OCI-LY7 (cell line): Measurements from ENCODE around the gene ZNF775. TPM values are rescaled to one million over a fixed set of nuclear protein-coding genes. Genes with fewer than 3 reads are reported as not detected.

Experiments used
- BruUV-seq: library from RNA; stranded (reverse); fragments of 400-500 nt; replicated peaks from 2 replicates; lab custom pipeline; 2021; lab: Mats Ljungman, UMichigan
- CTCF ChIA-PET: fragments of 300-600 bp; sonication (Branson Sonifier 250); formaldehyde crosslinking; loops from one replicate; lab custom pipeline; 2022; ENCODE audit warnings: antibody characterized with exemption; ENCODE audit not compliant: unreplicated experiment; lab: Charles Lee
- POLR2A ChIA-PET: fragments of 300-600 bp; sonication (Branson Sonifier 250); formaldehyde crosslinking; loops from one replicate; lab custom pipeline; 2022; ENCODE audit warnings: antibody characterized with exemption; lab: Charles Lee
- DNase-seq: peaks from one replicate; pipeline ENCODE4 v3.0.0-alpha.2; 2015; ENCODE audit warnings: low spot score
- H2AFZ ChIP-seq: fragments of 200-600 bp; sonication (generic), shearing (Covaris generic); 2 replicates; pipeline ENCODE4 v1.6.1; 2014; ENCODE audit warnings: mild to moderate bottlenecking, antibody characterized with exemption, low read length, moderate library complexity
- H3K27ac ChIP-seq: fragments of 200-600 bp; sonication (generic); 2 replicates; pipeline ENCODE4 v1.5.1; 2014; ENCODE audit warnings: mixed run types, low read depth, mild to moderate bottlenecking, moderate library complexity, low read length, inconsistent platforms; ENCODE audit not compliant: poor library complexity, severe bottlenecking
- H3K36me3 ChIP-seq: fragments of 200-600 bp; sonication (generic); 2 replicates; pipeline ENCODE4 v1.6.1; 2014; ENCODE audit warnings: mild to moderate bottlenecking, antibody characterized with exemption, low read length, moderate library complexity, mixed read lengths; ENCODE audit not compliant: insufficient read depth
- H3K4me1 ChIP-seq: fragments of 200-600 bp; sonication (generic); 2 replicates; pipeline ENCODE4 v1.5.1; 2014; ENCODE audit warnings: mild to moderate bottlenecking, low read length; ENCODE audit not compliant: insufficient read depth, poor library complexity, severe bottlenecking
- H3K4me2 ChIP-seq: fragments of 200-600 bp; sonication (generic); 2 replicates; pipeline ENCODE4 v1.6.1; 2014; ENCODE audit warnings: mild to moderate bottlenecking, low read length
- H3K4me3 ChIP-seq: fragments of 200-600 bp; sonication (generic); 2 replicates; pipeline ENCODE4 v1.5.1; 2014; ENCODE audit warnings: mild to moderate bottlenecking, low read depth, low read length; ENCODE audit not compliant: poor library complexity, severe bottlenecking
- H3K79me2 ChIP-seq: fragments of 200-600 bp; sonication (generic); 2 replicates; pipeline ENCODE4 v1.6.1; 2016; ENCODE audit warnings: low read depth, mild to moderate bottlenecking, low read length, moderate library complexity, mixed read lengths; ENCODE audit not compliant: insufficient read depth
- H3K9me2 ChIP-seq: fragments of 200-600 bp; sonication (generic); 2 replicates; pipeline ENCODE4 v1.6.1; 2016; ENCODE audit warnings: mild to moderate bottlenecking, low read length, mixed read lengths; ENCODE audit not compliant: insufficient read depth
- H3K9me3 ChIP-seq: fragments of 200-600 bp; sonication (generic); 2 replicates; pipeline ENCODE4 v1.6.1; 2014; ENCODE audit warnings: mild to moderate bottlenecking, mixed run types, low read length, mixed read lengths
- H4K20me1 ChIP-seq: fragments of 200-600 bp; sonication (generic); 2 replicates; pipeline ENCODE4 v1.6.1; 2014; ENCODE audit warnings: mild to moderate bottlenecking, antibody characterized with exemption, low read length, moderate library complexity, mixed read lengths; ENCODE audit not compliant: insufficient read depth
- CTCF ChIP-seq: fragments of 200-600 bp; sonication (generic); conservative IDR thresholded peaks from 2 replicates; pipeline ENCODE4 v1.5.1; 2014; ENCODE audit warnings: mild to moderate bottlenecking, antibody characterized with exemption, low read length, moderate library complexity, mixed read lengths
- EZH2phosphoT487 ChIP-seq: fragments of 200-600 bp; sonication (generic); IDR thresholded peaks from 2 replicates; pipeline ENCODE4 v1.6.1; 2018; ENCODE audit warnings: low read depth, borderline replicate concordance, mild to moderate bottlenecking, mixed run types, antibody characterized with exemption, low read length, moderate library complexity, mixed read lengths
- intact Hi-C: fragments of 100-400 bp; cut with micrococcal nuclease; formaldehyde crosslinking; loops from one replicate; pipeline ENCODE4 v1.10.0; 2022; ENCODE audit not compliant: unreplicated experiment
- total RNA-seq, 2 experiments: library from RNA; depleted of rRNA in 1 of 2; stranded (reverse); fragments of >200 nt in 1 of 2; shearing (Covaris generic) in 1 of 2; gene quantifications; 2 replicates each; pipeline ENCODE4 v1.2.3, GENCODE V29; 2014 to 2022

Gene ZNF775
- total RNA-seq, 2 experiments from 2014 or later: 4.7 to 6.5 TPM

GRCh38 chr7:150388709-150389531 is 9.8 kb downstream of the ZNF775 start:
- POLR2A ChIA-PET: interaction anchor here (0.6 kb wide), 1 partner anchor 38 kb away, joined by 4 read pairs; no protein-coding TSS in a partner anchor
- Histone ChIP-seq H3K4me2 (no peak overlapping the region), H2AFZ (no peak overlapping the region), H3K36me3 (no peaks in the 10 kb centered on the region), H4K20me1 (no peaks in the 10 kb centered on the region), H3K79me2 (no peaks in the 10 kb centered on the region), H3K27ac (no peak overlapping the region), H3K4me1 (no peaks in the 10 kb centered on the region), H3K4me3 (no peak overlapping the region), H3K9me3 (no peaks in the 10 kb centered on the region), H3K9me2 (no peaks in the 10 kb centered on the region)
- CTCF ChIA-PET: no interaction called here
- TF ChIP-seq EZH2phosphoT487: no peak
- 0 out of 2 replicates have a peak, but pooled peaks have one; percentile 33 for TF ChIP-seq CTCF
- TSS peak; percentile 51 for BruUV-seq
- intact Hi-C loops: no loop called here
- no peak for DNase-seq

- Histone ChIP-seq H3K9me3 (no peaks in the 10 kb centered on the region), H2AFZ (no peak overlapping the region), H3K79me2 (no peaks in the 10 kb centered on the region), H3K4me1 (no peaks in the 10 kb centered on the region), H3K36me3 (no peaks in the 10 kb centered on the region), H3K9me2 (no peaks in the 10 kb centered on the region), H3K27ac (no peak overlapping the region), H3K4me2 (no peak overlapping the region), H4K20me1 (no peaks in the 10 kb centered on the region), H3K4me3 (no peak overlapping the region)
- POLR2A ChIA-PET: no interaction called here
- no TSS peak for BruUV-seq
- intact Hi-C loops: no loop called here
- TF ChIP-seq EZH2phosphoT487: no peak
- no peak for TF ChIP-seq CTCF
- CTCF ChIA-PET: no interaction called here
- no peak for DNase-seq
Measured at GRCh38 chr7:150389532-150389816, 10.3 kb downstream of the ZNF775 start.

GRCh38 chr7:150390205-150390604 is 11.1 kb downstream of the ZNF775 start:
- TF ChIP-seq CTCF: no peak
- TF ChIP-seq EZH2phosphoT487: no peak
- H4K20me1 ChIP-seq: no peaks in the 10 kb centered on the region
- ChIA-PET CTCF (no interaction called here), POLR2A (no interaction called here)
- no peaks in the 10 kb centered on the region for H3K9me2 ChIP-seq
- H3K79me2 ChIP-seq: no peaks in the 10 kb centered on the region
- BruUV-seq: no TSS peak
- H3K4me3 ChIP-seq: no peak overlapping the region
- H3K4me1 ChIP-seq: no peaks in the 10 kb centered on the region
- intact Hi-C loops: no loop called here
- no peak for DNase-seq
- H2AFZ ChIP-seq: no peak overlapping the region
- no peak overlapping the region for H3K4me2 ChIP-seq
- no peaks in the 10 kb centered on the region for H3K9me3 ChIP-seq
- no peak overlapping the region for H3K27ac ChIP-seq
- H3K36me3 ChIP-seq: no peaks in the 10 kb centered on the region
